Endodermal cell (in vitro differentiated cells): ENCODE data around the gene TAAR1. TPM values are rescaled to one million over a fixed set of nuclear protein-coding genes. Genes with fewer than 3 reads are reported as not detected.
"Not testable (repeated sequence)": the region's sequence is repeated elsewhere in the genome, so short reads cannot be mapped to it uniquely, and the experiment has no call there.

Experiments used
- DNase-seq: peaks from one replicate; pipeline ENCODE4 v3.0.0-alpha.2; 2017
- H3K27ac ChIP-seq: 2 replicates; pipeline ENCODE4 v1.5.1; 2013; ENCODE audit warnings: mild to moderate bottlenecking, low read depth, low read length, moderate library complexity
- H3K27me3 ChIP-seq: 2 replicates; pipeline ENCODE4 v1.6.1; 2013; ENCODE audit warnings: mild to moderate bottlenecking, low read length, moderate library complexity; ENCODE audit not compliant: insufficient read depth, control insufficient read depth, poor library complexity, severe bottlenecking
- H3K36me3 ChIP-seq: 2 replicates; pipeline ENCODE4 v1.7.0; 2013; ENCODE audit warnings: mild to moderate bottlenecking, low read length, moderate library complexity; ENCODE audit not compliant: control insufficient read depth, insufficient read depth
- H3K4me1 ChIP-seq: one replicate; pipeline ENCODE4 v1.7.0; 2013; ENCODE audit warnings: low read length; ENCODE audit not compliant: control insufficient read depth, insufficient read depth
- H3K4me3 ChIP-seq: 2 replicates; pipeline ENCODE4 v1.5.1; 2013; ENCODE audit warnings: mild to moderate bottlenecking, low read length, moderate library complexity
- H3K9ac ChIP-seq: 2 replicates; pipeline ENCODE4 v1.6.1; 2013; ENCODE audit warnings: mild to moderate bottlenecking, low read length, moderate library complexity; ENCODE audit not compliant: poor library complexity, severe bottlenecking; ENCODE audit errors: extremely low read depth
- H3K9me3 ChIP-seq: 2 replicates; pipeline ENCODE4 v1.6.1; 2013; ENCODE audit warnings: mild to moderate bottlenecking, low read length, moderate library complexity; ENCODE audit not compliant: control insufficient read depth
- H3K27ac Mint-ChIP-seq: 2 replicates; pipeline ENCODE4 v1.8.0; 2020; ENCODE audit warnings: mixed read lengths
- H3K27me3 Mint-ChIP-seq: 2 replicates; pipeline ENCODE4 v1.8.0; 2021; ENCODE audit warnings: mild to moderate bottlenecking, mixed read lengths; ENCODE audit not compliant: insufficient read depth
- H3K36me3 Mint-ChIP-seq: 2 replicates; pipeline ENCODE4 v1.8.0; 2020; ENCODE audit warnings: low read depth, mixed read lengths
- H3K4me1 Mint-ChIP-seq: 2 replicates; pipeline ENCODE4 v1.8.0; 2020; ENCODE audit warnings: mixed read lengths
- H3K4me3 Mint-ChIP-seq: 2 replicates; pipeline ENCODE4 v1.8.0; 2020; ENCODE audit warnings: mild to moderate bottlenecking, moderate library complexity, mixed read lengths
- H3K9me3 Mint-ChIP-seq: 2 replicates; pipeline ENCODE4 v1.8.0; 2020; ENCODE audit warnings: mild to moderate bottlenecking, mixed read lengths
- WGBS, 2 experiments: methylation state at CpG; one replicate each; pipeline versions ENCODE4 v1.1.5 to v1.1.7; 2013; ENCODE audit warnings: missing lambda C conversion rate in 2 of 2, mixed read lengths in 1 of 2; ENCODE audit not compliant: insufficient coverage in 1 of 2, insufficient read length in 1 of 2; 5-methylcytosine and 5-hydroxymethylcytosine counted together
- total RNA-seq, 2 donors: library from RNA; stranded (reverse); fragmentation: NEBNext Ultra II Directional in 1 of 2; extraction: Animal tissue kit (Norgen Biotek cat#: 25700) in 1 of 2; gene quantifications; 2 replicates in 1 of 2; 3 replicates in 1 of 2; pipeline ENCODE4 v1.2.1, GENCODE V29; 2021
- TF ChIP-seq, protein P1 (sequence below): fragments of 200-600 bp; sonication (generic); conservative IDR thresholded peaks from 2 replicates; pipeline ENCODE4 v1.5.0; 2021; ENCODE audit warnings: antibody characterized with exemption, mild to moderate bottlenecking

TAAR1 gene
- total RNA-seq, 2 donors from 2014 or later, result not detected

DNA sequence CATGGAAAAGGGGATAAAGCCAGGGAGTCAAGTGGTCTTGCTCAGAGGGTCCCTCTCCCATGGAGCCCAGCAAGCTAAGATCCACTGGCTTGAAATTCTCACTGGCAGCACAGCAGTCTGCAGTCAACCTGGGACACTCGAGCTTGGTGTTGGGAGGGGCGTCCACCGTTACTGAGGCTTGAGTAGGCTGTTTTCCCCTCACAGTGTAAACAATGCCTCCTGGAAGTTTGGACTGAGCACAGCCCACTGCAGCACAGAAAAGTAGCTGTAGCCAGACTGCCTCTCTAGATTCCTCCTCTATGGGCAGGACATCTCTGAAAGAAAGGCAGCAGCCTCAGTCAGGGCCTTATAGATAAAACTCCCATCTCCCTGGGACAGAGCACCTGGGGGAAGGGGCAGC is 23.7 kb downstream of the TAAR1 start:
- peaks cover 14% of the 10 kb centered on the region for H3K9me3 Mint-ChIP-seq
- H3K27me3 ChIP-seq, H3K36me3 Mint-ChIP-seq, H3K9me3 ChIP-seq, H3K27ac ChIP-seq, H3K4me3 Mint-ChIP-seq, H3K9ac ChIP-seq, H3K36me3 ChIP-seq, H3K27ac Mint-ChIP-seq, H3K4me1 ChIP-seq, DNase-seq, H3K4me3 ChIP-seq: not testable (repeated sequence)
- 57 to 82% methylated on average over 2 to 3 of the region's 3 CpGs for WGBS, 2 experiments
- H3K4me1 Mint-ChIP-seq, result peaks cover 14% of the 10 kb centered on the region
- H3K27me3 Mint-ChIP-seq, result peaks cover 34% of the 10 kb centered on the region

DNA sequence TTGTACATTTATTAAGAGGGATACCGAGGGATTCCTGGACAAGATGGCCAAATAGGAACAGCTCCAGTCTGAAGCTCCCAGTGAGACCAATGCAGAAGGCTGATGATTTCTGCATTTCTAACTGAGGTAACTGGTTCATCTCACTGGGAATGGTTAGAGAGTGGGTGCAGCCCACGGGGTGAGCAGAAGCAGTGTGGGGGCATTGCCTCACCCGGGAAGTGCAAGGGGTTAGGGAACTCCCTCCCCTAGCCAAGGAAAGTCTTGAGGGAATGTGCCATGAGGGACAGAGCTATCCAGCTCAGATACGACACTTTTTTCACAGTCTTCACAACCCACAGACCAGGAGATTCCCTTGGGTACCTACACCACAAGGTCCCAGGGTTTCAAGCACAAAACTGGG is 24.2 kb downstream of the TAAR1 start:
- H3K4me3 Mint-ChIP-seq, result no peak overlapping the region

DNA sequence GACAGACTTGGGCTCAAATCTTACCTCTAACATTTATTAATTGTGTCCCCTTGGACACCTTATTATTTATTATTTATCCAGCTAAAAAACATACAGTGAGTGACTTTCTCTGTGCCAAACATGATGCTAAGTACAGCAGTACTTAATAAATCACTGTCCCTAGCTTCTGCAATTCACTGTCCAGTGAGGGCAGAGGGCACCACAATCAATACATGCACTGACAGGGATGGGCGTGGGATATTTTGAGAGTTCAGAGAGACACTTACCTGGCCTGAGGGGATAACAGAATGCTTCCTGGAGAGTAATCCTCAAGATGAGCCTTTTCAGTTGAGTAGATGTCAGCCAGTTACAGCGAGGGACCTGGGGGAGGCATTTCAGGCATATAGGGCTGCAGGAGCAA is 25.6 kb downstream of the TAAR1 start:
- no peak for DNase-seq
- Mint-ChIP-seq H3K4me3 (no peak overlapping the region), H3K27me3 (peaks cover 47% of the 10 kb centered on the region), H3K4me1 (peaks cover 9% of the 10 kb centered on the region), H3K27ac (no peak overlapping the region), H3K9me3 (peaks cover 17% of the 10 kb centered on the region), H3K36me3 (no peaks in the 10 kb centered on the region)
- Histone ChIP-seq H3K27me3 (peaks cover 14% of the 10 kb centered on the region), H3K4me3 (no peak overlapping the region), H3K36me3 (no peaks in the 10 kb centered on the region), H3K9ac (no peak overlapping the region), H3K27ac (no peak overlapping the region), H3K9me3 (peaks cover 4% of the 10 kb centered on the region), H3K4me1 (peaks cover 7% of the 10 kb centered on the region)
- 84 to 86% methylated on average over 2 of the region's 2 CpGs for WGBS, 2 experiments
- TF ChIP-seq, protein P1, sequence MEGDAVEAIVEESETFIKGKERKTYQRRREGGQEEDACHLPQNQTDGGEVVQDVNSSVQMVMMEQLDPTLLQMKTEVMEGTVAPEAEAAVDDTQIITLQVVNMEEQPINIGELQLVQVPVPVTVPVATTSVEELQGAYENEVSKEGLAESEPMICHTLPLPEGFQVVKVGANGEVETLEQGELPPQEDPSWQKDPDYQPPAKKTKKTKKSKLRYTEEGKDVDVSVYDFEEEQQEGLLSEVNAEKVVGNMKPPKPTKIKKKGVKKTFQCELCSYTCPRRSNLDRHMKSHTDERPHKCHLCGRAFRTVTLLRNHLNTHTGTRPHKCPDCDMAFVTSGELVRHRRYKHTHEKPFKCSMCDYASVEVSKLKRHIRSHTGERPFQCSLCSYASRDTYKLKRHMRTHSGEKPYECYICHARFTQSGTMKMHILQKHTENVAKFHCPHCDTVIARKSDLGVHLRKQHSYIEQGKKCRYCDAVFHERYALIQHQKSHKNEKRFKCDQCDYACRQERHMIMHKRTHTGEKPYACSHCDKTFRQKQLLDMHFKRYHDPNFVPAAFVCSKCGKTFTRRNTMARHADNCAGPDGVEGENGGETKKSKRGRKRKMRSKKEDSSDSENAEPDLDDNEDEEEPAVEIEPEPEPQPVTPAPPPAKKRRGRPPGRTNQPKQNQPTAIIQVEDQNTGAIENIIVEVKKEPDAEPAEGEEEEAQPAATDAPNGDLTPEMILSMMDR, result no peak

More for the DNA sequence above, 24.2 kb downstream of the TAAR1 start:
- Mint-ChIP-seq H3K36me3 (no peaks in the 10 kb centered on the region), H3K9me3 (peaks cover 14% of the 10 kb centered on the region), H3K27ac (no peak overlapping the region), H3K4me1 (peaks cover 14% of the 10 kb centered on the region), H3K27me3 (peaks cover 34% of the 10 kb centered on the region)
- 88 to 90% methylated on average over 2 to 4 of the region's 4 CpGs for WGBS, 2 experiments
- Histone ChIP-seq H3K4me1 (peaks cover 7% of the 10 kb centered on the region), H3K9me3 (no peaks in the 10 kb centered on the region), H3K27ac (no peak overlapping the region), H3K4me3 (no peak overlapping the region), H3K27me3 (peaks cover 7% of the 10 kb centered on the region), H3K9ac (no peak overlapping the region), H3K36me3 (no peaks in the 10 kb centered on the region)
- no peak for DNase-seq
- TF ChIP-seq, protein P1, result no peak

DNA sequence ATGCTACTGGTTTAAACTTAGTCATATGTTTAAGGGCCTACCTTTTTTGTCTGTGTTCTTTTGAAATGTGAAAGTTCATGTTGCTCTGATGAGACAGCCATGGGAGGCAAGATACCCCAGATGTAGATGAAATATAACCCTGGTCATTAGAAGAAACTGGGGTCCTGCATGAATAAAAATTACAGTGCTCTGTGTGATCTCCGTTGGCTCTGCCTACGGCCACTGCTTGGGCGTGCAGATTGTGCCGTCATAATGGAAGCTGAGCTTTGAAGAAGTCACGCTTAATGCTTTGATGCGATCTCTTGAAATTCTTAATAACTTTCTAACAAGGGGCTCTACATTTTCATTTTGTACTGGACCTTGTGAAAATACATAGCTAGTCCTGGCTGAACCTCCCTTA is 34.8 kb downstream of the TAAR1 start, which contains the start of gene TAAR2:
Gene TAAR2, minus strand, starts transcription at position 101 of the 400 bp plus-strand sequence. Its CDS starts 0 bp downstream, at position 101.
- DNase-seq, result no peak
- no peaks in the 10 kb centered on the region for H3K36me3 Mint-ChIP-seq
- H3K4me3 Mint-ChIP-seq, result no peak within 1 kb of the TSS
- no peak within 1 kb of the TSS for H3K27ac Mint-ChIP-seq
- H3K9me3 Mint-ChIP-seq, result peaks cover 24% of the 10 kb centered on the region
- H3K9me3 ChIP-seq, result peaks cover 4% of the 10 kb centered on the region
- TF ChIP-seq, protein P1, result no peak
- no peak within 1 kb of the TSS for H3K27ac ChIP-seq
- peaks cover 12% of the 10 kb centered on the region for H3K4me1 Mint-ChIP-seq
- no peaks in the 10 kb centered on the region for H3K4me1 ChIP-seq
- H3K36me3 ChIP-seq, result no peaks in the 10 kb centered on the region
- H3K9ac ChIP-seq, result no peak within 1 kb of the TSS
- peaks cover 72% of the 10 kb centered on the region for H3K27me3 Mint-ChIP-seq
- WGBS, 2 experiments, result 87 to 95% methylated on average over 6 of the region's 6 CpGs
- H3K4me3 ChIP-seq, result no peak within 1 kb of the TSS
- peaks cover 46% of the 10 kb centered on the region for H3K27me3 ChIP-seq
